GM21360 (cell line): ENCODE results near the gene ZNF627.
"Not testable (repeated sequence)": the region's sequence is repeated elsewhere in the genome, so short reads cannot be mapped to it uniquely, and the experiment has no call there.

Experiments
- ATAC-seq: cut with Tn5 transposase; IDR thresholded peaks from one replicate; pipeline ENCODE4 v1.9.1; 2021; ENCODE audit warnings: mild to moderate bottlenecking, moderate library complexity; ENCODE audit not compliant: unreplicated experiment

The ZNF627 gene

GRCh38 chr19:11573763-11574162, 23.5 kb upstream of the ZNF627 start:
- ATAC-seq, result not testable (repeated sequence)

DNA sequence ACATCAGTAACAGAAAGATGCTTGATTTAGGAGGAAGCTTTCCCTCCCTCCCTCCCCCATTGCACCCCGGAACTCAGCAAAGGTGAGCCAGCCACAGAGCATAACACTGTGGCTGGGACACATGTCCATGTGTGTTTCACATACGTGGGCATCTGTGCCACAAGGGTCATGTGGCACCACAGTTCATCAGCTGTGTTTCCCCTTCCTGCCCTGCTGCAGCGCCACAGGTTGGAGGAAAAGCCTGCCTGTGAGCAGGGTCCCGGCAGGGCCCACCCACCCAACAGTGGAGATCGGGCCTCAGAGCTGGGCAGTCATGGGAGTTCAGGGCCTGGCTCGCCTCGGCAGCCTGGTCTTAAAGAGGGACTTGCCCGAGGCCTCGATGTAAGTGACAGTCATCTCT, 22.6 kb upstream of the ZNF627 start:
- ATAC-seq, result no peak

GRCh38 chr19:11576227-11576626, 21.1 kb upstream of the ZNF627 start:
- no peak for ATAC-seq

GRCh38 chr19:11577451-11578257, 19.6 kb upstream of the ZNF627 start, which contains the start of gene ACP5:
ACP5 (minus strand) TSS chr19:11577645; CDS start chr19:11577317, 328 bp downstream.
- ATAC-seq, result no peak

GRCh38 chr19:11578258-11579142, 18.8 kb upstream of the ZNF627 start:
- ATAC-seq, result no peak

GRCh38 chr19:11580116-11580515, 17.2 kb upstream of the ZNF627 start:
- ATAC-seq, result no peak

- ATAC-seq, result peak; percentile 56
These were observed 15.5 kb upstream of the ZNF627 start for GRCh38 chr19:11581740-11582139.

DNA sequence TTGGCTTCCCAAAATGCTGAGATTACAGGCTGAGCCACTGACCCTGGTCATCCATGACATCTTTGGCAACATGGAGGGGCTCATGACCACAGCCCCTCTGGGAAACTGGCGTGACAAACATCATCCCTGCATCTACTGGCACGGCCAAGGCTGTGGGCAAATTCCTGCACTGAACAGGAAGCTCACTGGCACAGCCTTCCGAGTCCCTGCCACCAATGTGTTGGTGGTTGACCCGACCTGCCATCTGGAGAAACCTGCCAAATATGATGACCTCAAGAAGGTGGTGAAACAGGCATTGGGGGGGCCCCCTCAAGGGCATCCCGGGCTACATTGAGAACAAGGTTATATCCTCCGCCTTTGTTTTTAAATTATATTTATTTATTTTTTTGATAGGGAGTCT, 11.0 kb upstream of the ZNF627 start:
- ATAC-seq, result no peak

DNA sequence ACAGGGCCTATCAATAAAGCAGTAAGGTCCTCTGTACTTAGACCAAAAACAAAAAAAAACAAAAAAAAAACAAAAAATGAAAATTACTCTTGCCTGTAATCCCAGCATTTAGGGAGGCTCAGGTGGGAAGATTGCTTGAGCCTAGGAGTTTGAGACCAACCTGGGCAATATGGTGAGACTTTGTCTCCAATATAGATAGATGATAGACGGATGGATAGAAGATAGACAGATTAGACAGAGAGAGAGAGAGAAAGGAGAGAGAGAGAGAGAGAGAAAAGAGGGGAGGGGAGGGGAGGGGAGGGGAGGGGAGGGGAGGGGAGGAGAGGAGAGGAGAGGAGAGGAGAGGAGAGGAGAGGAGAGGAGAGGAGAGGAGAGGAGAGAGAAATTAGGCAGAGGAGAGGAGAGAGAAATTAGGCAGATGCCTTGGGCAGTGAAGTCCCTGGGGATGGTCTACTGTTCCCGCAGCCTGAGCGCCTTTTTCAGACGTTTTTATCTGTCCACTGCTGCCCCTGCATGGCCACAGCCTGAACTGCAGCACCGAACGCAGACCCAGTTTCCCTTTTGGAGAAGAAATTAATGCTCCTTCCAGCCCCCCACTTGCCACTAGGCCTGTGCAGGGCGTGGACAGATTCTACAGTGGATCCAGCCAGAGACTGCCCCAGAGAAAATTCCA, 9.8 kb upstream of the ZNF627 start:
- ATAC-seq, result no peak

DNA sequence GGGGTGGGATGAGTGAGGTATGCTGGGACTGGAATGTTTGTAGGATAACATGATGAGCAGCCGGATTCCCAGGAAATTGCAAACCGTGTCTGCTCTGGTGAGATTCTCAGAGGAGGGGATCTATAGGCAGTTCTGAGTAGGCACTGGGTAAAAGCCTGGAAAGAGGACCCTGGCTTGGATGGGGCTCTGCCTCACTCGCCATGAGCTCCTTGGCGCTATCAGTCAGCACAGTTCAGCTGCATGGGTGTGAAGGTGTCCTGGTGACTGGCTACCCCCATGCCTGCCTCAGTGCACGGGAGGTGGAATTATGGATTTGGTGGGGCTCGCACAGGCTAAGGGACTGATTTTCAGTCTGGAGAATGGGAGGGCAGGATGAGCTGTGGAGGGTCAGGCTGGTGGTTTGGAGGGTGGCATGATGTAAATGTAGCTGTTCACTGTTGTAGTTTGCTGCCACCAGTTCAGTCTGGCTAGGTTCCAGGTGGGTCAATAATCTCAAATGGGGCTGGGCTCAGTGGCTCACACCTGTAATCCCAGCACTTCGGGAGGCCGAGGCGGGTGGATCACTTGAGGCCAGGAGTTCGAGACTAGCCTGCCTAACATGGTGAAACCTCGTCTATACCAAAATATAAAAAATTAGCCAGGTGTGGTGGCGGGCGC, 9.2 kb upstream of the ZNF627 start:
- ATAC-seq, result no peak

GRCh38 chr19:11594084-11594483, 3.2 kb upstream of the ZNF627 start:
- ATAC-seq, result no peak

- no peak for ATAC-seq
These were observed 1.1 kb upstream of the ZNF627 start for GRCh38 chr19:11596156-11596555.

GRCh38 chr19:11598103-11598483, 810 bp downstream of the ZNF627 start:
- ATAC-seq, result no peak

GRCh38 chr19:11598746-11599145, 1.5 kb downstream of the ZNF627 start:
- no peak for ATAC-seq

- ATAC-seq, result not testable (repeated sequence)
These were observed 2.4 kb downstream of the ZNF627 start for GRCh38 chr19:11599704-11600103.

DNA sequence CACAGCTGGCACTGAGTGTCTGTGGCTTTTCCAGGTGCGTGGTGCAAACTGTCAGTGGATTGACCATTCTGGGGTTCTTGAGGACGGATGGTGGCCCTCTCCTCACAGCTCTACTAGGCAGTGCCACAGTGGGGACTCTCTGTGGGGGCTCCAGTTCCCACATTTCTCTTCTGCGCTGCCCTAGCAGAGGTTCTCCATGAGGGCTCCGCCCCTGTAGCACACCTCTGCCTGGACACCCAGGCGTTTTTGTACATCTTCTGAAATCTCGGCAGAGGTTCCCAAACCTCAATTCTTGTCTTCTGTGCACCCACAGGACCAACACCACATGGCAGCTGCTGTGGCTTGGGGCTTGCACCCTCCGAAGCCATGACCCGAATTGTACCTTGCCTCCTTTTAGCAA, 9.2 kb downstream of the ZNF627 start:
- ATAC-seq, result no peak

GRCh38 chr19:11611730-11612129, 14.4 kb downstream of the ZNF627 start:
- ATAC-seq, result no peak

GRCh38 chr19:11612816-11613511, 15.7 kb downstream of the ZNF627 start:
- ATAC-seq, result no peak

- ATAC-seq, result no peak
These were observed 20.1 kb downstream of the ZNF627 start for GRCh38 chr19:11617180-11618062.
